ENCODE results near the gene SELENOS. TPM values are rescaled to one million over a fixed set of nuclear protein-coding genes. Genes with fewer than 3 reads are reported as not detected.

Gene SELENOS
- total and polyA plus RNA-seq, 9 of the 15 experiments (the other 6 are each of a cell fraction or from before 2014, with no cell fraction given), result 24.9 to 57.4 (median 47.9) TPM

GRCh38 chr15:101255615-101256241, 21.6 kb downstream of the SELENOS start:
- Histone ChIP-seq H3K4me3 (no peak overlapping the region), H3K27ac (ENCODE audit: extremely low read depth, low read depth, low read length) (no peak overlapping the region; the same call in 2 of the 3 replicates), H3K9me1 (ENCODE audit: control insufficient read depth, insufficient read depth, low read length) (no peaks in the 10 kb centered on the region), H3K9ac (ENCODE audit: insufficient read depth in 1 of 2, low read depth in 2 of 2, low read length in 2 of 2) (no peak overlapping the region), H3K27me3 (ENCODE audit: control insufficient read depth in 2 of 2, insufficient read depth in 2 of 2, low read length in 2 of 2) (0 out of 5 replicates have a peak, but pooled peaks cover 0 to 3% of the 10 kb centered on the region in 2 experiments), H3K79me2 (ENCODE audit: control insufficient read depth, insufficient read depth, low read length) (peaks cover 3% of the 10 kb centered on the region), H3K36me3 (ENCODE audit: control insufficient read depth, insufficient read depth, low read length) (no peaks in the 10 kb centered on the region), H3K9me3 (replicated peaks; ENCODE audit: control insufficient read depth, insufficient read depth, low read depth, low read length) (no peaks in the 10 kb centered on the region), H3K4me1 (replicated peaks in 1 of 2; ENCODE audit: control insufficient read depth in 2 of 2, insufficient read depth in 2 of 2, low read length in 2 of 2) (peaks cover 19% of the 10 kb centered on the region in 2 experiments), H2AFZ (ENCODE audit: low read depth, low read length) (peak overlapping the region; percentile 11; the same call in 1 of the 2 replicates), H3K4me2 (ENCODE audit: insufficient read depth, low read length) (peak overlapping the region; percentile 66; the same call in 1 of the 2 replicates), H4K20me1 (replicated peaks; ENCODE audit: control insufficient read depth, insufficient read depth, low read length) (peaks cover 5% of the 10 kb centered on the region; the same call in 1 of the 2 replicates)
- CTCF ChIA-PET (ENCODE audit: low intra/inter-chr PET ratio), result interaction anchor here (0.9 to 3.9 kb wide), 2 partner anchors 167 to 240 kb away, joined by 3 to 29 read pairs; no protein-coding TSS in a partner anchor
- in situ Hi-C loops (cut with MboI), result loop anchor here (5.0 to 25.0 kb wide), 4 partner anchors 168 to 618 kb away; partner anchors contain the start of gene LRRK1
- no TSS peak for BruUV-seq (replicated peaks)
- peak; percentile 67 to 94 (median 76) for DNase-seq (ENCODE audit: extremely low read depth in 1 of 4, low spot score in 3 of 4)
- POLR2A ChIA-PET, result interaction anchor here (0.5 to 2.3 kb wide), 7 partner anchors 9 to 248 kb away, joined by 3 to 16 read pairs (median 4); no protein-coding TSS in a partner anchor
- FAIRE-seq, result peak; percentile 97
- 4% methylated on average over 8 of the region's 8 CpGs for WGBS (ENCODE audit: insufficient coverage, low coverage, missing lambda C conversion rate)
- ATAC-seq, result peak; percentile 87
- intact Hi-C loops (cut with micrococcal nuclease), result loop anchor here (1.0 to 10.0 kb wide), 4 partner anchors 119 to 631 kb away; partner anchors contain the start of gene LRRK1
- no peak for TF ChIP-seq HNRNPUL1 (IDR thresholded peaks at IDR 0.05; ENCODE audit: low read length)
- TF ChIP-seq IRF1 (CRISPR knock-in tag; IDR thresholded peaks at IDR 0.05; ENCODE audit: borderline replicate concordance), result no peak
- TF ChIP-seq SREBF2 (CRISPR knock-in tag; IDR thresholded peaks at IDR 0.05), result no peak
- TF ChIP-seq ZNF318 (IDR thresholded peaks at IDR 0.05; ENCODE audit: borderline replicate concordance in 1 of 2, low read depth in 1 of 2), result peak in 1 of 2 experiments; percentile 82; a peak in 2 of 4 replicates
- TF ChIP-seq MYC (IDR thresholded peaks at IDR 0.05; ENCODE audit: low read depth, low read length), result peak; percentile 69
- TF ChIP-seq MYC (CRISPR knock-in tag; IDR thresholded peaks at IDR 0.05; ENCODE audit: borderline replicate concordance, low read depth), result no peak
- TF ChIP-seq HNRNPH1 (optimal IDR thresholded peaks at IDR 0.05; ENCODE audit: low read depth, low read length), result no peak
- TF ChIP-seq CBX8 (IDR thresholded peaks at IDR 0.05; ENCODE audit: borderline replicate concordance, extremely low read depth, low read depth, low read length, poor library complexity, severe bottlenecking), result no peak
- TF ChIP-seq KDM1A (IDR thresholded peaks at IDR 0.05), result peak; percentile 92 to 99
- TF ChIP-seq ERF (CRISPR knock-in tag; IDR thresholded peaks at IDR 0.05), result no peak

Measured in K562 (cell line).